HG02938 (cell line): ENCODE results near the gene THPO.

ENCODE experiments used
- ATAC-seq: cut with Tn5 transposase; IDR thresholded peaks from one replicate; pipeline ENCODE4 v1.9.1; 2021; ENCODE audit warnings: mild to moderate bottlenecking, moderate library complexity; ENCODE audit not compliant: unreplicated experiment

THPO gene

DNA sequence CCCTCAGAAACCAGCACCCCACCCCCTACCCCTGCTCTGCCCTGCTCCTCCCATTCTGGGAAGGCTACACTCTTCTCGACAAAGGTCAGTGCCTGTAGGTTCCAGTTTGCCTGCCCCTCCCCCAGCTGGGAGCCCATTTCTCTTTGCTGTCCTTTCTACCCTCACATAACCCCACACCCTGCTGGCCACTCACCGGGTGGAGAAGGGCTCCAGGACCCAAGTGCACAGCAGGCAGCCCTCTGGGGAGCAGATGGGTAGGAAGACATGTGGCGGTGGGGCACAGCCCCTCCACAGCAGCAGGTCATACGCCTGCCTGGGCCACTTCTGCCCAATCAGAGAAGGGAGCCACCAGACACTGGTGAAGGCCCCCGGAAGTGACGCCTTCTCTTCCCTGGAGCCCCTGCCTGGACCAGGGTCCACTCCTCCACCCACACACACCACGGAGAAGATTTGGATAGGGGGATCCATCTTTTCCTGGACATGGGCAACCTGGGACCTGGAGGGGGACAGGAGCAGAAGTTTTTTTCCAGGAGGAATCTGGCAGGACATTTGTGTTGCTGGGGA lies at the start of gene THPO:
TSS of gene THPO (minus strand) at position 326 of the 564 bp plus-strand sequence. CDS start 1,948 bp downstream, outside the sequence.
- ATAC-seq: no peak

- ATAC-seq: no peak
These were observed 48.7 kb upstream of the THPO start for GRCh38 chr3:184426691-184427141.

GRCh38 chr3:184423561-184423960 lies 45.6 kb upstream of the THPO start:
- ATAC-seq: no peak

GRCh38 chr3:184419171-184419570 lies 41.2 kb upstream of the THPO start:
- no peak for ATAC-seq

- ATAC-seq: peak; percentile 64
These were observed 39.8 kb upstream of the THPO start for GRCh38 chr3:184417619-184418327.

DNA sequence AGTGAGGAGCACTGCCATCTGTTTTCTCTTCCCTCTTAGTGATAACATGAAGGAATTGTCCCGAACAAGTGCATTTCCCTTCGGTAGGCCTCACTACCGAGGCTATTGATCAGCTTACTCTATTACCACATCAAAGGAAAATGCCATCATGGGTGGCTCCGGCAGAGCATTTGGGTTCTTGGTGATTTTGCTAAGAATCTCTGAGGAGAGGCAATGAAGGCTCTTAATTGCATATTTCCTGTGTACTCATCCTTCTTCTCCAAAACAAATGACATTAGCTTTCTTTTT lies 37.1 kb upstream of the THPO start:
- no peak for ATAC-seq

DNA sequence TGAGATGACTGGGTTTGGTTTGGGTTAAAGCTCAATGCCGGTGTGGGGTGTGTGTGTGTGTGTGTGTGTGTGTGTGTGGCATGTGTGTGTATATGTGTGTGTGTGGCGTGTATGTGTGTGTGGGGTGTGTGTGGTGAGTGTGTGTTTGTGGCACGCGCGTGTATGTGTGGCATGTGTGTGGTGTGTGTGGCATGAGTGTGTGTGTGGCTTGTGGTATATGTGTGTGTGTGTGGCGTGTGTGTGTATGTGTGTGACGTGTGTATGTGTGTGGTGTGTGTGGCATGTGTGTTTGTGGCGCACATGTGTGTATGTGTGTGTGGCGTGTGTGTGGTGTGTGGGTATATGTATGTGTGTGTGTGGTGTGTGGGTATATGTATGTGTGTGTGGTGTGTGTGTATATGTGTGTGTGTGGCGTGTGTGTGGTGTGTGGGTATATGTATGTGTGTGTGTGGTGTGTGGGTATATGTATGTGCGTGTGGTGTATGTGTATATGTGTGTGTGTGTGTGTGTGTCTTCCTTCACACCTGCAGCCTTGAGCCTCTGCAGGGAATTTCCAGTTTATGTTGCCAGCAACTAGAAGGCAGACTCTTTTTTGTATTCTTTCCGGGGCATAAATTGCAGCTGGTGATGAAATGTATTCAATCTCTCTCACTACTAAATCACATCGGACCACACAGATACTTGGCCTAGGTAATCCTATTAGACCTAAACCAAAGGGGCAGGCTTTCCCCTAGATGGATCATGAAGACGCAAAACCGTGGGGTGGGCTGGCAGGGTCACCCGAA lies 36.6 kb upstream of the THPO start:
- ATAC-seq: no peak

DNA sequence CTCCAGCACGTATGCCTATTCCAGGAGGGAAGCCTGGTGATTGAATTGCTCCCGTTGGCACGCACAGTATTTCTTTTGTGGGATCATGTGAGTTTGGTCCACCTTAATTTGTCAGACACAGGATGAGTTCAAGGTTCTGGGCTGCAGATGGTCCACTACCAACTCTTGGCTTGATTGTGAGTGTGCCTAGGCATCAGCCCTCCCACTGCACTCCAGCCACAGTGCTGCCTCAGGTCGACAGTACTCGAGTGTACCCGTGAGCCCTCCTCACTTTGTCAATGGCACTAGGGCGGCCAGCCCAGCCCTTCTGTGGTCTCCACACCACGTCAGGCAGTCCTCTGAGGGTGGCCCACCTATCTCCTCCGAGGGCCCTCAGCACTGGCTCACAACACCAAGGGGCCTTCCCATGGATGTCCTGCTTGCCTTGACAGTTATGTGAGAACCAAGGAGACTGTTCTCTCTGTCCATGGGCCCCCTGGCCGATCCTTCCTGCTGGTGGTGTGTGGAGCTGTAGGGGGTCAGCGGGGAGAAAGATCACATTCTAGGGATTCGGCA lies 32.0 kb upstream of the THPO start:
- ATAC-seq: no peak

DNA sequence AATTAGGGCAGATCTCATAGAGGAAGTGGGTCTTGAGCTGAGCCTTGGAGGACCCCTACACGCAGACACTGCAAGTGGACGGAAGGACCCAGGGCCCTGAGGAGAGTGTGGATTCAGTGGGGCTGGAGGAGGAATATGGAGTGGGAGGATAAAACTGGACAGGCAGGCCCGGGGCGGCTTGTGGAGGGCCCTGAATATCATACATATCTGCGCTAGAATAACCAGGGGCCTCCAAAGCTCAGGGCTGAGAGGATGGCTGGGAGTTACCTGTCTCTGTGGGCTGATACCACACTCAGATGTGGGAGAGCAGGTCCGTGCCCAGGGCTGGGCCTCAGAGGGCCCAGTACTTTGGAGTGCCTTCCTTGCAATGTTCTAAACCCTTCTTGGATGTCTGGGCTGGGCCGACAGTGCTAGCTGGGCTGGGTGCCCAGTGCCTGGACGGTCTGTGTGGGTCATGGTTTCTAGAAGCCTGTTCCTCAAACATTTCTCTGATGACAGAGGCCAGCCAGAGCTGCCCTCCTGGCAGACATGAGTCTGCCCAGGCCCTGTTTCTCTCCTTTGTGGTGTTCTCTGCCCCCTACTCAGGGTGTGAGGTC lies 31.4 kb upstream of the THPO start:
- ATAC-seq: no peak

DNA sequence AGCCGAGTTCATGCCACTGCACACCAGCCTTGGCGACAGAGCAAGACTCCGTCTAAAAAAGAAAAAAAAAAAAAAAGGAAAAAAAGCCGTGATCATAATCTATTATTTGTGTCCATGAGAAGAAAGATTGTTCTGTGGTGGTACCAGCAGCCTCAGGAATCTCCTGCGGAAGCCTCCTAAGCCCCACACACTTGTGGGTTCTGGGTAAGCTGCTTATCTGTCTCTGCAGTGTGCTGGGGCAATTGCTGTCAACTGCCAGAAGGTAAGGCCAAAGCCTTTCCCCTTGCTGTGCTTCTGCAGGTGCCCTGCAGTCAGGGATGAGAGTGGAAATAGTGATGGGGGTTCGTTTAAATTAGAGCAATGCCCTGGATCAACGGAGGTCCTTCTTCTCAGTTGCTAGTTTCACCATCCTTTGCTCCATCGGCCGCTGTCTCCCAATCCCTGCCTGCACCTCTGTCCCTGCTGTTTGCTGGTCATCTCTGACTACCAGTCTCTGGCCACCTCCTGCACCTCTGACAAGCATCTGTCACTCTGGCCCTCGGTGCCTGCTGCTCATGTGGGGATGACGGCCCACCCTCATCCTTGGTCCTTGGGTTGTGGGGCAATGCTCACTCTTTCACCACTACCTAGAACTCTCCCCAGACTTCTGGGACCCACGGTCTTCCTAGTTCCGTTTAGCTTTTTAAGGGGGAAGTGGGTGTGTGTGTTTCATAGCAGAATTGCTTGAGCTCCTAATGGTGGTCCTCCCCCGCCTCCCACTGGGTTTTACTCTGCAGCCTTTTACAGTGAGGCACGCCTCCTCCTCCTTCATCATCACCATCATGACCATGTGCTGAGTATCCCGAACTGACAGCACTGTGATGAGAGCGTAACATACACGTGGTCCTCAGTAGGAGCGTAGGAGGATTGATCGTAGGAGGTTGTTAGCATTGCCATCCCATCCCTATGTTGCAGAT lies 27.3 kb upstream of the THPO start:
- ATAC-seq: no peak

DNA sequence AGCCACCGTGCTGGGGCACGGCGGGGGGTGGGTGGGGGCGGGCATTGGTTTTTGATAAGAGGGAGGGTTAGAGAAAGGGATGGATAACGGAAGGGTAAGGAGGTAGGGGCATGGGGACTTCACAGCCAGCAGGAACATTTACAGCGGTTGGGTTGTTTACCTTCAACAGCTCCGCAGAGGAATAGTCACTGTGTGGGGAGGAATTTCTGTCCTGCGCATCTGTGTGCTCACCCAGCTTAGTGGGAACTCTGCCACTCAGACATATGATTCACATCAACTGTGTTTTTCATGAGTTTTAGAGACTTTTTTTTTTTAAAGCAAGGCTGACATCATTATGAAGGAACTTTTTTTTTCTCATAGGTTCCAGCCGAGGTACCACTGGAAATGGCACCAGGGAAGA lies 21.4 kb upstream of the THPO start:
- ATAC-seq: no peak

- ATAC-seq: no peak
These were observed 17.3 kb upstream of the THPO start for GRCh38 chr3:184395320-184395660.

GRCh38 chr3:184391266-184391665 lies 13.3 kb upstream of the THPO start:
- no peak for ATAC-seq

- no peak for ATAC-seq
These were observed 12.0 kb upstream of the THPO start for GRCh38 chr3:184389935-184390528.

DNA sequence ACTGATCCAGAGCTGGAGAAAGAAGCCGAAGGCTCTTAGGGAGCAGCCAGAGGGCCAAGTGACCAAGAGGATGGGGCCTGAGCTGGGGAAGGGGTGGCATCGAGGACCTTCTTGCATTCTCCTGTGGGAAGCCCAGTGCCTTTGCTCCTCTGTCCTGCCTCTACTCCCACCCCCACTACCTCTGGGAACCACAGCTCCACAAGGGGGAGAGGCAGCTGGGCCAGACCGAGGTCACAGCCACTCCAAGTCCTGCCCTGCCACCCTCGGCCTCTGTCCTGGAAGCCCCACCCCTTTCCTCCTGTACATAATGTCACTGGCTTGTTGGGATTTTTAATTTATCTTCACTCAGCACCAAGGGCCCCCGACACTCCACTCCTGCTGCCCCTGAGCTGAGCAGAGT lies 11.4 kb upstream of the THPO start:
- ATAC-seq: no peak

GRCh38 chr3:184388936-184389230 lies 10.9 kb upstream of the THPO start:
- no peak for ATAC-seq

GRCh38 chr3:184388164-184388935 lies 10.3 kb upstream of the THPO start:
- no peak for ATAC-seq

DNA sequence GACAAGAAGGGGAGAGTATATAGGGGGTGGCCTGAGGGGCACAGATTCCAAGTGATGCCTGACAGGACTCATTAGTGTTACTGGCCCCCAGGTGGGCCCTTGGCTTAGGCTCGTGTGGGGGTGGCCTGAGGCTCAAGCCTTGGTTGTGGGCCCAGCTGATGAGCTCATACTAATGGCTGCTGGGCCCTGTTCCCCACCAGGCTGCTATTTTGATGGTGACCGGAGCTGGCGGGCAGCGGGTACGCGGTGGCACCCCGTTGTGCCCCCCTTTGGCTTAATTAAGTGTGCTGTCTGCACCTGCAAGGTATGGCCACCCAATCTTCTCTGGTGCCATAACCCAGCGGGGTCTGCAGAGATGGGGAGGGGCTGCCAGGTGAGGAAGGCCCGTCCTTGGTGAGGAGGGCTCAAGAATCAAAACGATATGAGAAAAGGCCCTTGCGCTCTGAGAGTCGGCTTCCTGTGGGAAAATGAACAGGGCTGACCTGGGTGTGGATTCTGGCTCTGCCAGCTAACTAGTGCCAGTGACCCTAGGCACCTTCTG lies 9.2 kb upstream of the THPO start:
- no peak for ATAC-seq
